NCI-H1092 treated with DMSO at 0.1 percent for 48 hours (cell line): ENCODE measurements around the gene DEXI.

ENCODE experiments used
- DNase-seq: peaks from one replicate; lab custom pipeline; 2025; lab: John Stamatoyannopoulos, UW

The DEXI gene

DNA sequence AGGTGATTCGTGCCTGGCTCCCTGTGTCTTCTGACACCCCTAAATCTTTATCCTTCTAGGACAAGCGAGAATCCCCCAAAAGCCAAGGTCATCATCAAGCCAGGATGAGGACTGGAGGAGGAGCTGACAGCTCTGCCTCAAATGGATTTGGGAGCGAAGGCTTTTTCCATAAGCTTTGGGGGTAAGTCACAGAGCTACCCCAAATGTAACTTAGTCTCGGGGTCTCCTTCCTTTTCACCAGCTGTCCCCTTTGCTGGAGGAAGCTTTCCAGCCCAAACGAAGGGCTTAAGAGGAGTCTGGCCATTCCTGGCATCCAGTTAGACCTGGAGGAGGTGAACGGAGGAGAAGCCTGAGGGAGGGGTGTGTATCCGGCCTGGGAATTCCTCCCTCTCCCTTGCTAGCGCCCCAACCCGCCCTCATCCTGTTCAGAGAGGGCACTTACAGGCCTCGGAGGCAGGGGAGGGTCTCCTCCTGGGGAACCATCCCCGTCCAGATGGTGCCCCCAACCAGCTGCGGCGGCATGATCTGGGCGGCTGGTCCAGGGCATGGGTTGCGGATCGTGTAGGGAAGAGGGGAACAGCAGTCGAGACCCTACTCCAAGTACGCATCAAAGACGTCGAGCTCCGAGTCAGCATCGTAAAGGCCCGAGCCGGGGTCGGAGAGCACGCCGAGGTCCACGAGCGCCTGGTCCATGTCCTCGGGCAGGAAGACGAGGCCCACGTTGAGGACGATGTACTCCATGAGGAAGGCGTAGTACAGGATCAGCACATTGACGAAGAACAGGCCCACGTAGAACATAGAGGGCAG, 938 bp downstream of the DEXI start:
- no peak for DNase-seq

GRCh38 chr16:10940501-10941079, 1.7 kb downstream of the DEXI start:
- DNase-seq: peak; percentile 31

DNA sequence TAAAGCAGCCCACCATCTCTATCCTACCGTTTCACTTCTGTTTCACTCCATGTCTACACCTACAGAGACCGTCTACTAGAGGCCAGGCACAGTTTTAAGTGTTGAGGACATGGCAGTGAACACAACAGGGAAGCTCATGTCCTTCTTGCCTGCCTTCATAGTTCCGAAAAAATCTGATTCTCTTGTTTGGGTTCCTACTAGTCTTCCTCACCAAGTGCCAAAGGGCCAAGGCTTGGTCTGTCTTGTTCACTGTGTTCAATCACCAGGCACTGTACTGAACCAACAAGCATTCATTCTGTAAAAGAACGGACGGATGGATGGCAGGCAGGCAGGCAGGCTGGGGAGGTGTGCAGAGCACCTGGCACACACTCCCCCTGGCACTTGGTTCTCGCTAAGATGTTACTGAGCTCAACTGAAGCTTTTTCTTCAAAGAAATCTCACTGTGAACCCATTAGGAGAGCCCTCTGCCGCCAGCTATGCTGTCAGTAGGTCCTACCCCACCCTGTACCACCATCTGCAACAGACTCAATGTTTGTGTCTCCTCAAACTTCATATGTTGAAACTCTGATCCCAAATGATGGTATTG, 2.5 kb downstream of the DEXI start:
- no peak for DNase-seq

DNA sequence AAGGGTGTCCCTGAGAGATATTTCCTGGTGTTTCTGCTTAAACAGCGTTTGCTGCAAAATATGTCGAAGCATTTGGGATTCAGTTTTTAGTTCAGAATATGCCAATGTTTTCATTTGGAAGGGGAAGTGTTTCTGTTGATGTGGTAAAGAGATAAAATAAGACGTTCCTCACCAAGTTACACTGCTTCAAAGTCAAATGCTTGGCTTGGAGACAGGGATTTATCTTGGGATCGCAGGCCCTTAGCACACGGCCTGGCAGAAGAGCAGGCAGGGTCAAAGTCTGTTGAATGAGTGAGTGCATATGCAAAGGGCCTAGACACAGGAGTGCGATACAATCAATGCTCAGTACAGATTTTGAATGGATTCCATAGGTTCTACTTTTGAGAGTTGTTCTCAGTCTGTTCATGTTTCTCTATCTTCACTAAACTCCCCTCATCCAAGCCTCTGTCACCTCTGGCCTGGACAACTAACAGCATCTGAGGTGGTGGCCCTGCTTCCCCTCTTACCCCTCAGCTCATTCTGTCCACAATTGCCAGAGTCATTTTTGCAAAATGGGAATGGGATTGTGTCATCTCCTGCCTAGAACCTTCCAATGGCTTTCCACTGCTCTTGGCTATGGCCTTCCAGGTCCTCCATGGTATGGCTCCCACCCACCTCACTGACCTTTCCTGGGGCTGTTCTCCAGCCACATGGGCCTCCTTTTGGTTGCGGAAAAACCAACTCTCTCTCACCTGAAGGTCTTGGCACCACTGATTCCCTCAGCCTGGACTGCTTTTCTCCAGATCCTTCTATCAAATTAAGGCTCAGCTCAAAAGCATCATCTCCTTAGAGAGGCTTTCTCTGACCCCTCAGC, 3.2 kb downstream of the DEXI start:
- no peak for DNase-seq

DNA sequence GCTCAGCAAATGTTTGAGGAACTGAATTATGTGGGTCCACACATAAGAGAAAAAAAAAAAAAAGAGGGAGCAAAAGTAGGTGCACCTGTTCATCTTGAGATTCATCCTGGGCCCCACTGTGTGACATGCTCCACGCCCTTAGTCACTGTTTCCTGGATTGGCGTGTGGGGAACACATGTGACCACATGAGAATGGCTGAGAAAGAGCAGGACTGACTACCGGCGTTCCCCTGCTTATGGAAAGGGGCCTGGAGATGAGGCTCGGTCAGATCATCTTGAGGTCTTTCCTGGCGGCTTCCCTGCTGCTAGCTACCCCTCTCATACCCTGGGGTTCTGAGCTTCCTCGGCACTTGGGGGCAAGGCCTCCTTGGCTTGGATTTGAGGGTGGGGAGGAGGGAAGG, 3.9 kb downstream of the DEXI start:
- DNase-seq: no peak

GRCh38 chr16:10937068-10937859, 5.0 kb downstream of the DEXI start:
- DNase-seq: no peak

DNA sequence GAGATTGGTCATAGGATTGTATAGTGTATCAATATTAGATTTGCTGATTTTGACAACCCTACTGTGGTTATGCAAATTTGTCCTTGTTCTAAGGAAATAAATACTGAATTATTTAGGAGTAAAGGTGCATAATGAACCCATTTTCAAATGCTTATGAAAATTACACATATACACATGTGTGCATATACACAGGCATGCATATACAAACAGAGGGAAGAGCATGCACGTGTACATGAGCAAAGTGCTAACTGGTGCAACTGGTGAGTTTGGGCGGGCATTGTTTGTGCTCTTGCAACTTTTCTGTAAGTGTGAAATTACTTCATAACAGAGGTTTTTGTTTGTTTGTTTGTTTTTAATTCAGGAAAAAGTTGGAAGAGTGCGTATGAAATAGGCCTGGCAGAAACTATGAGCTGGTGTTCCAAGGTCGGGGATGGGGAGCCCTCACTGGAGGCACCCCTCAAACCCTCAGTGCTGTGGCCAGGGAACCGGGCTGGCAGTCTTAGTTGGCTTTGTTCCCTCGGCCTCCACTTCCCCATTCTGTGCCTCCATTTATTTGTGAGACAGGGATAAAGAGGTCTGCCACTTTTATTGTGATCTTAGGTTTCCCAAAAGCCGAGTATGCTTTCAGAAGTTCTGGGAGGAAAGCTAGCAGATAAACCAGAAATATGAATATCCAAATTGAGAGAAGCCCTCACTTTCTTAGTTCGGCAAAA, 5.8 kb downstream of the DEXI start:
- DNase-seq: no peak

- peak; percentile 24 for DNase-seq
Observed at GRCh38 chr16:10935226-10935915, 6.9 kb downstream of the DEXI start.

DNA sequence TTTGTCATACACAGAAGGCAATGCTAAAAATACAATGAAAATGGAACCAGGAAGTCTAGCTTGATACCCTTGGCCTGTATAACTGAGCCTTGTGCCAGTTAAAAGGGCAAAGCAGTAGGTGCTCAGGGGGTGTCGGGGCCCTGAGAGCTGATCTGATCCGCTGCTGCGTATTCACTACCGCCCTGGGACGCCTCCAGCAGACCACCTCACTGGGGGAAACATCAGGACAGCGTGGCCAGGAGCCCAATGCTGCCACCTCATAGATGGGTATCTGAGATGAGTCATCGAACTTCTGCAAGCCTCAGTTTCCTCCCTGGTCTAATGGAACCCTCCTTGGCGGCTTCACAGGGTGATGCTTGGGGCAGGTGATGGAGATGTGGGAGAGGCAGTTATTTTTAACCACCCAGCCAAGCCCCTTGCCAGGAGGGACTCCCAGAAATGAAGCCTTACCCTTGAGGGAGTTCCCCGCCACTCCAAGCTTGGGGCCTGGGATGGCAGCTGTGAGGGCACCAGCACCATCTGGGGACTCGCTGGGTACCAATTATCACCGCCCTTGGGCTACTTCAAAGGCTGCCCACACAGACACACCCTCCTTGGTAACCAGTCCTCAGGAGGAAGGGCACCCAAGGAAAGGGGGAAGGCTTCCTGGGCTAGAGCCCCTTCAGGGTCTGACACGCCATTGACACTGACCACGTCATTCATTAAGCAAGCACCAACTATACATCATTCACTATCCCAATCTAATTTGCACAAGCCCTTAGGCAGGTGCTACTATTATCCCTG, 7.8 kb downstream of the DEXI start:
- DNase-seq: no peak

DNA sequence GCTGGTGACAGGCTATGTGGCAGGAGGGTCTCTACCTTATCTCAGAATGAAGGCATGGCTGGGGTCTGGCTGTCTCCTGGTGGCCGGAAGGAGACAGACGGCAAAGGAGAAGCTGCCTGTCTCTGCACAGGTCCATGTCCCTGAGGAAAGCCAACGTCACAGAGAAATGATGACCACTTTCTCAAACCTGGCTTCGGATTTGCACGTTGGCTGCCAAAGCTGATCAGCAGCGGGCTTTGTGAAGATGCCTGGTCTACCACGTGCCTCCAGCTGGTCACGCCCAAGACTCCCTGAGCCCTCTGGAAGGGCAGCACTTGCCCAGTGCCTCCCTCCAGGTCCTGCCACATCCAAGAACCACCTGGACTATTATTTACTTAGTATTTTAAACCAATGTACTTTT, 8.4 kb downstream of the DEXI start:
- DNase-seq: no peak

DNA sequence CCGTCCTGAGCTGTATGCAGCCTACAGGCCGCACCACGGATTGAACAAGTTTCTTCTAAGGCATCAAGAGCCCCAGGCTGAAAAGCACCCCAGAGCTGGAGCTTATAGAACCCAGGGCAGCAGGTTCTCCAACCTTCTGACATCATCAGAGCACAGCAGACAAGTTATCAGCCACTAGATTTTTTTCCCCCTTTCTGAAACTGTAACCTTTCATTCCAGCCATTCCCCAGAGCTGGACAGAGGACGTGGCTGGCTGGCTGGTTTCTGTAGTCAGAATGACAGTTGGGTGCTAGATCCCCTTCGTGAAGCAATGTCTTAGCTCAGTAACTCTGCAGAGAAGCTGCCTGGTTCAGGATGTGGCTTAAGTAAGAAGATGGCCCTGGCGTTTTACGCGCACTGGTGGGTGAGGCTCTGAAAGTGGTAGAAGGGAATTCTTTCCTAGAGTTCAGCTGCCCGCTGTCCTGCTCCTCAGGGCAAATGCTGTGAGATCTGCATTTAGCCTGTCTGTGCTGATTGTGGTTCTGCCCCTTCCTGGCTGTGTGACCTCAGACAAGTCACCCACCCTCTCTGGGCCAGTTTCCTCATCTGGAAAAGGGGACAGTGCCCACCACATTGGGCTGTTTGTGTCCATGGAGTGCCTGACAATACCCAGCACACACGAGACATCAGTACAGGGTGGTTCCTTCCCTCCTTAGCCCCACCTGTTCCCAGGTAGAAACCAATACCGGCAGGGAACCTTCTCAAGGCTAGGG, 9.1 kb downstream of the DEXI start:
- DNase-seq: no peak

DNA sequence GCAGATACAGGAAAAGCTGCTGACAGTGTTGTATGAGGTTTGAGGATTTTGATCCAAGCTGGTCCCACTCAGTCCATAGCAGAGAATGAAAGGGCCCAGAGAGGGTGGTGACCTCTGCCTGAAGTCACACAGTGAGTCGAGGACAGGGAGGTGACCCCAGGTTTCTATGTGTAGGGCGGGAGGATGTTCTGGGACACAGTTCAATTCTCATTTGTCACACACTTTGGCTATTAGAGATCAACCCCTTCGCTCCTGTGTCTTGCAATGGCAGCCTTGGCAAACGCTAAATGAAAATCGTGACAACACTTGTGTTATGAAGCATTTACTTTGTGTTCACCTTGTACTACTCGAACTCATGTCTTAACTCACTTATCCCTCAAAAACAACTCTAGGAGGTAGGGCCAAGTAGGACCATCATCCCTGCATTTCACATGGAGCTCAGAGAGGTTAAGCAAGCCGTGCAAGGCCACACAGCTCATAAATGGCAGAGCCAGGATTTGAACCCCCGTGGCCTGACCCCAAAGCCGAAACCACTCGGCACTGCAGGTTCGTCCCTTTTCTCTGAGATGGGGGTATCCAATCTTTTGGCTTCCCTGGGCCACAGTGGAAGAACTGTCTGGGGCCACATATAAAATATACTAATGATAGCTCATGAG, 10.2 kb downstream of the DEXI start:
- DNase-seq: no peak

GRCh38 chr16:10931134-10931533, 11.1 kb downstream of the DEXI start:
- no peak for DNase-seq

- DNase-seq: peak; percentile 15
Observed at GRCh38 chr16:10930755-10931093, 11.5 kb downstream of the DEXI start.

DNA sequence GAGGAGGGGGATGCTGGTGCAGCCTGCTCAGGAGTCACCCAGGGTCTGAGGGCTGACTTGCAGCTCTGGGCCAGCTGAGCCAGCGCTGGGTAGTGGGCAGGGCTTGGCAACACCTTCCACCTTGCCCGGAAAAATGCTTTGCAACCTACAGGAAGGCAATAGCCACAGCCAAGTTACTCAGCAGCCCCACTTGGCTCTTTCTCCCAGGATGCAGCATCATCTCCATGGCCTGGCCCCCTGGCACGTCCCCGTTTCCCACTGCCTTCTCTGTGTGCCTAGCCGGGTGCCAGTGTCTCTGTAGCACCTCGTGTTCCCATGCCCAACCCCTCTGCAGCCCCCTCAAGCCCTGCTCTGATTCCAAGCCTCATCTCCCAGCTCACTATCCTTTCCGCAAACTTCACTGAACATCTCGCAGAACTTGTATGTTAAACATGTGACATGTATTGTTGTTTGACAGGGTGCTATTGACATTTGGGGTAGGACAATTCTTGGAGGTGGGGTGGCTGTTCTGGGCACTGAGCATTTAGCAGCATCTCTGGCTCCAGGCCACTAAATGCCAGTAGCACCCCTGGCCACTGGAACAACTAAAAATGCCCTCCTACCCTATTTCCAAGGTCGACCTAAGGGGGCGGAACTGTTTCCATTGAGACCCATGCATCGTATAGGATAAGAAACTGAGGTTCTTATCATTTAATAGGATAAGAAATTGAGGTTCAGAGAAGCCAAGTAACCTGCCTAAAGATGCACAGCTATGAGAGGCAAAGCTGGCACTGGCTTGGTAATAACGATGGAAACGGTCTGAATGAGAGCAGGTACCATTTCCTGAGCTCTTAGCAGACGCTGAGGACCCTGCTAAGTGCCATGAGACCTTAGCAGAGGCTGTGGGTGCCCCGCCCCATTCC, 12.2 kb downstream of the DEXI start:
- DNase-seq: peak; percentile 61

DNA sequence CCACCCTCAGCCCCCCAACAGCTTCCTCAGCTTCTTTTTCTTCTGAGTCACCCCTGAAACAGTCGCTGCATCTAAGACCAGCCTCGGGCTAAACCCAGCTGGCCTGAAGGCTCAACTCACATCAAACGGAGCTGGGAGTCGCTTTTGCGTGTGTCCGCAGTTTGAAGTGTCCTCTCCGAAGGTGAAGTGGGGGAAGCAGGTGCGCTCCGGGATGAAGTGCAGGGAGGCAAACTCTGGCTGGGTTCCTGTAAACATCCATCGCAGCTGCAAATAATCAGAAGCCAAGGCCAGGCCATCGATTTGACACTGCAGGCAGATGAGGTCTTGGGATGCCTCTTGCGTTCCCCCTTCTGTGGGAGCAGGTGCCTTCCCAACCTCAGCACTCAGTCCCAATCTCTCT, 13.2 kb downstream of the DEXI start:
- peak; percentile 90 for DNase-seq

GRCh38 chr16:10927497-10928112, 14.7 kb downstream of the DEXI start:
- no peak for DNase-seq
